Head of caudate nucleus (tissue), 42 donors: ENCODE data around the gene SLC7A8.

ENCODE experiments used
- DNase-seq, 42 donors: peaks; one replicate each; pipeline versions ENCODE4 v3.0.0 to v3.0.0-alpha.2; 2020 to 2021; ENCODE audit warnings: mixed read lengths in 7 of 42
- intact Hi-C: fragments of 100-400 bp; cut with DNase I; formaldehyde crosslinking; loops from one replicate; pipeline ENCODE4 v1.15.0; 2022

Gene SLC7A8

GRCh38 chr14:23091294-23092225 lies 91.9 kb downstream of the SLC7A8 start:
- no peak for DNase-seq
- intact Hi-C loops, result loop anchor here (10.0 kb wide), 1 partner anchor 213 kb away; the partner anchor contains the start of genes BCL2L2 and PPP1R3E

GRCh38 chr14:23090254-23090636 lies 93.2 kb downstream of the SLC7A8 start:
- intact Hi-C loops, result loop anchor here (10.0 kb wide), 1 partner anchor 215 kb away; the partner anchor contains the start of genes BCL2L2 and PPP1R3E
- DNase-seq, result no peak

- DNase-seq, result no peak
- intact Hi-C loops, result loop anchor here (10.0 kb wide), 1 partner anchor 215 kb away; the partner anchor contains the start of genes BCL2L2 and PPP1R3E
Observed at GRCh38 chr14:23089498-23090253, 93.8 kb downstream of the SLC7A8 start.

GRCh38 chr14:23086565-23086964 lies 96.9 kb downstream of the SLC7A8 start:
- DNase-seq, result no peak
- intact Hi-C loops, result no loop called here

- DNase-seq, result no peak
- intact Hi-C loops, result no loop called here
Observed at GRCh38 chr14:23085458-23085857, 98.0 kb downstream of the SLC7A8 start.

GRCh38 chr14:23080474-23080873 lies 103.0 kb downstream of the SLC7A8 start:
- intact Hi-C loops, result no loop called here
- no peak for DNase-seq

- DNase-seq, result no peak
- intact Hi-C loops, result loop anchor here (10.0 kb wide), 1 partner anchor 105 kb away; the partner anchor contains the start of gene SLC7A8
Observed at GRCh38 chr14:23079716-23080115, 103.7 kb downstream of the SLC7A8 start.

- intact Hi-C loops, result loop anchor here (10.0 kb wide), 1 partner anchor 106 kb away; the partner anchor contains the start of gene SLC7A8
- DNase-seq, result peak in 13 of 42 donors; percentile 29 to 79 (median 55)
Observed at GRCh38 chr14:23078692-23079116, 104.8 kb downstream of the SLC7A8 start.

- DNase-seq, result no peak
- intact Hi-C loops, result loop anchor here (10.0 kb wide), 1 partner anchor 107 kb away; the partner anchor contains the start of gene SLC7A8
Observed at GRCh38 chr14:23077962-23078361, 105.5 kb downstream of the SLC7A8 start.

GRCh38 chr14:23076785-23077408 lies 106.6 kb downstream of the SLC7A8 start:
- peak in 4 of 42 donors; percentile 20 to 71 (median 49) for DNase-seq
- intact Hi-C loops, result loop anchor here (10.0 kb wide), 1 partner anchor 108 kb away; the partner anchor contains the start of gene SLC7A8
